Stomach (tissue), 9 donors: ENCODE results near the gene RAB7B. TPM values are rescaled to one million over a fixed set of nuclear protein-coding genes. Genes with fewer than 3 reads are reported as not detected.
A peak's percentile ranks its signal among the peaks of the same experiment; 100 is the strongest.

Experiments used
- DNase-seq, 2 donors: peaks; one replicate each; pipeline versions ENCODE4 v3.0.0 to v3.0.0-alpha.2; 2013 to 2019
- H3K27ac ChIP-seq, 5 donors: fragments of 200-600 bp in 4 of 5; sonication (generic) in 4 of 5; one replicate each; pipeline ENCODE4 v1.5.1; 2013 to 2019; ENCODE audit warnings: mild to moderate bottlenecking in 1 of 5, moderate library complexity in 1 of 5
- H3K27me3 ChIP-seq, 3 donors: fragments of 200-600 bp; sonication (generic); one replicate each; pipeline ENCODE4 v1.5.1; 2017 to 2019; ENCODE audit warnings: mixed run types in 1 of 3
- H3K36me3 ChIP-seq, 4 donors: fragments of 200-600 bp; sonication (generic); 1 replicate in 3 of 4; 2 replicates in 1 of 4; pipeline ENCODE4 v1.5.1; 2016 to 2019
- H3K4me1 ChIP-seq, 4 donors: fragments of 200-600 bp; sonication (generic); one replicate each; pipeline ENCODE4 v1.5.1; 2016 to 2019
- H3K4me3 ChIP-seq, 4 donors: fragments of 200-600 bp; sonication (generic) in 3 of 4; one replicate each; pipeline ENCODE4 v1.5.1; 2016 to 2019; ENCODE audit warnings: mild to moderate bottlenecking in 1 of 4
- H3K9me3 ChIP-seq, 4 donors: fragments of 200-600 bp; sonication (generic); one replicate each; pipeline ENCODE4 v1.5.1; 2016 to 2019
- EP300 ChIP-seq: sonication (generic); formaldehyde crosslinking; IDR thresholded peaks from one replicate; pipeline ENCODE4 v1.6.1; 2017; ENCODE audit warnings: antibody characterized with exemption
- POLR2A ChIP-seq, 4 donors: fragments of 450-650 bp; IDR thresholded peaks; one replicate each; pipeline ENCODE4 v1.6.1; 2016; ENCODE audit warnings: antibody characterized with exemption in 4 of 4, control low read depth in 2 of 4, mild to moderate bottlenecking in 1 of 4, moderate library complexity in 1 of 4
- POLR2AphosphoS5 ChIP-seq, 3 donors: sonication (generic); formaldehyde crosslinking; IDR thresholded peaks; one replicate each; pipeline ENCODE4 v1.6.1; 2016; ENCODE audit warnings: antibody characterized with exemption in 3 of 3
- WGBS, 5 donors: extraction: QIAGEN DNeasy Blood & Tissue Kit in 3 of 5; methylation state at CpG; one replicate each; pipeline versions ENCODE4 v1.1.5 to v1.1.7; 2013 to 2018; 5-methylcytosine and 5-hydroxymethylcytosine counted together
- intact Hi-C: fragments of 100-400 bp; cut with DNase I; formaldehyde crosslinking; loops from one replicate; pipeline ENCODE4 v1.15.1; 2023; ENCODE audit warnings: low total_unique reads
- polyA plus RNA-seq, 3 donors: library from polyadenylated mRNA; stranded (reverse); fragments of 200-250 nt; gene quantifications; one replicate each; pipeline ENCODE4 v1.2.3, GENCODE V29; 2013
- total RNA-seq, 5 donors: library from RNA; depleted of rRNA; stranded (reverse); fragments of >200 nt; gene quantifications; one replicate each; pipeline versions ENCODE4 v1.1.0 to v1.2.3, GENCODE V29; 2014 to 2016
- TF ChIP-seq, protein P1 (sequence below), 7 experiments: fragments of 450-650 bp in 4 of 7; fragments of 200-600 bp in 3 of 7; sonication (generic) in 3 of 7; IDR thresholded peaks; one replicate each; pipeline ENCODE4 v1.5.1; 2016 to 2019; ENCODE audit warnings: antibody characterized with exemption in 7 of 7, control low read depth in 2 of 7, mild to moderate bottlenecking in 1 of 7
- donor health status: healthy with polysubstance abuse.
- donor health status: Bipolar disorder and iron deficiency.
- donor health status: healthy.

RAB7B gene
- total and polyA plus RNA-seq, 8 donors: 0.89 to 14.0 (median 6.2) TPM; not detected in 1

DNA sequence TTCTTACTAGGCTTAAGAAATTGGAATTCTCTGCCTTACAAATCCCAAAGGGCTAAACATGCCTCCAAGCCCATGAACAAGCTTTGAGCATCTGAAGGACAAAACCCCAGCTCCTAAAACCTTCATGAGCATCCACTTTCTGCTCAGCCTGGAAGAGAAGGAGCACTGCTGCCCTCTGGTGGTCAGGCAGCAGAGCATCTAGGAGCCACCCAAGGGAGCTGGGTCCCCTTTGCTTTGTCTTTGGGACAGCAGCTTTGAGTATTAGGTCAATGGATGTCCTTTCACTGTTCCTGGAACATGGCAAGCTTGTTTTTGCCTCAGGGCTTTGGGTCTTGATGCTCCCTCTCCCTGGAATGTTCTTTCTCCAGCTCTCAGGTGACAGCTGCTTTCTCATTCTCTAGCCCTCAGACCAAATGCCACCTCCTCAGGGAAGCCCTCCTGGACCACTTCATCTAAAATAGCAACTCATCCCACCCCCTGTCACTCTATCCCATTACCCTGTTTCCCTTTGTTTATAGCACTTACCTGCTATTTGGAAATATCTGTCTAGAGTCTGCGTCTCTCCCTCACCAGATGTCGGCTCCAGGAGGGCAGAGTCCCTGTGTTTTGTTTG lies 25.7 kb downstream of the RAB7B start:
- Histone ChIP-seq H3K4me1 (peaks cover 0 to 23% (median 12%) of the 10 kb centered on the region in 4 donors), H3K36me3 (peaks cover 0 to 5% (median 4%) of the 10 kb centered on the region in 4 donors), H3K4me3 (no peak overlapping the region), H3K27ac (no peak overlapping the region), H3K9me3 (no peaks in the 10 kb centered on the region), H3K27me3 (no peaks in the 10 kb centered on the region)
- intact Hi-C loops: loop anchor here (5.0 to 10.0 kb wide), 2 partner anchors 60 to 183 kb away; no protein-coding TSS in a partner anchor
- DNase-seq: peak; percentile 71 to 93
- 65 to 98% (median 94%) methylated on average over 2 of the region's 2 CpGs for WGBS, 5 donors
- TF ChIP-seq POLR2A (IDR thresholded peaks at IDR 0.05) (no peak), EP300 (no peak), POLR2AphosphoS5 (IDR thresholded peaks at IDR 0.05) (peak in 1 of 3 donors; percentile 65)
- TF ChIP-seq, protein P1, sequence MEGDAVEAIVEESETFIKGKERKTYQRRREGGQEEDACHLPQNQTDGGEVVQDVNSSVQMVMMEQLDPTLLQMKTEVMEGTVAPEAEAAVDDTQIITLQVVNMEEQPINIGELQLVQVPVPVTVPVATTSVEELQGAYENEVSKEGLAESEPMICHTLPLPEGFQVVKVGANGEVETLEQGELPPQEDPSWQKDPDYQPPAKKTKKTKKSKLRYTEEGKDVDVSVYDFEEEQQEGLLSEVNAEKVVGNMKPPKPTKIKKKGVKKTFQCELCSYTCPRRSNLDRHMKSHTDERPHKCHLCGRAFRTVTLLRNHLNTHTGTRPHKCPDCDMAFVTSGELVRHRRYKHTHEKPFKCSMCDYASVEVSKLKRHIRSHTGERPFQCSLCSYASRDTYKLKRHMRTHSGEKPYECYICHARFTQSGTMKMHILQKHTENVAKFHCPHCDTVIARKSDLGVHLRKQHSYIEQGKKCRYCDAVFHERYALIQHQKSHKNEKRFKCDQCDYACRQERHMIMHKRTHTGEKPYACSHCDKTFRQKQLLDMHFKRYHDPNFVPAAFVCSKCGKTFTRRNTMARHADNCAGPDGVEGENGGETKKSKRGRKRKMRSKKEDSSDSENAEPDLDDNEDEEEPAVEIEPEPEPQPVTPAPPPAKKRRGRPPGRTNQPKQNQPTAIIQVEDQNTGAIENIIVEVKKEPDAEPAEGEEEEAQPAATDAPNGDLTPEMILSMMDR (IDR thresholded peaks at IDR 0.05): peak in 6 of 7 experiments; percentile 11 to 96 (median 92)

DNA sequence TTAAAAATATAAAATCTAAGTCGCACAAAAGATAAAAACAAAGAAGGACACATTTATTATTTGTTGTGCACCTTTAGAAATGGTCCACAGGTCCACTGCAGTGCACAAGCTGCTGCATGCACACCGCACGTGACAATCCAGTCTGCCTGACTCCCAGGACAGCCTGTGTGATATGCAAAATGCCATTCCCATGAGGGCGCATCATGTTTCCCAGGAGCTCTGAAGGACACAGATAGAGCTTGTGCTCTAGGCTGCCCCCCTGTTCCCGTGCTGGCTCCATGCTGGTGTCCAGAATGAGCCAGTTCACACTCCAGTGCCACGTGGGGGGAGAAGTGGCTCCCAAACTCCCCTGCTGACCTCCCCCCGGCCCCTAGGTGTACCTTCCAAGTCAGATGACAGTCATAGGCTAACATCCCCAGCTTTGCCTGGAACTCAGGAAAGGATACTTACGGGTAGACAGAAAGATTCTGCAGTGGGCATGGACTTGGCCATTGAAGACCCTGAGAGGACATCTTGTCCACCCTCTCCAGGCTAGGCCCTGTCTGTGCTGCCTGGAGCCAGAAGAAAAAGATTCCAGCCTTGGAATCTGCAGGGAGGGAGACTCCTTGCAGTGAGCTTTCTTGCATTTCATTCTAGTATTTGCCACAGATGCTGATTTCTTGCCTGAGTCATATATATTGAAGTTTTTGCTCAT lies 26.3 kb downstream of the RAB7B start:
- Histone ChIP-seq H3K36me3 (peaks cover 0 to 4% (median 0%) of the 10 kb centered on the region in 4 donors), H3K4me3 (no peak overlapping the region), H3K4me1 (peaks cover 0 to 23% (median 12%) of the 10 kb centered on the region in 4 donors), H3K9me3 (no peaks in the 10 kb centered on the region), H3K27me3 (no peaks in the 10 kb centered on the region), H3K27ac (no peak overlapping the region)
- no peak for TF ChIP-seq POLR2AphosphoS5 (IDR thresholded peaks at IDR 0.05)
- 61 to 70% (median 68%) methylated on average over 8 of the region's 8 CpGs for WGBS, 5 donors
- DNase-seq: peak in 1 of 2 donors; percentile 57
- intact Hi-C loops: loop anchor here (5.0 to 10.0 kb wide), 2 partner anchors 60 to 182 kb away; no protein-coding TSS in a partner anchor

DNA sequence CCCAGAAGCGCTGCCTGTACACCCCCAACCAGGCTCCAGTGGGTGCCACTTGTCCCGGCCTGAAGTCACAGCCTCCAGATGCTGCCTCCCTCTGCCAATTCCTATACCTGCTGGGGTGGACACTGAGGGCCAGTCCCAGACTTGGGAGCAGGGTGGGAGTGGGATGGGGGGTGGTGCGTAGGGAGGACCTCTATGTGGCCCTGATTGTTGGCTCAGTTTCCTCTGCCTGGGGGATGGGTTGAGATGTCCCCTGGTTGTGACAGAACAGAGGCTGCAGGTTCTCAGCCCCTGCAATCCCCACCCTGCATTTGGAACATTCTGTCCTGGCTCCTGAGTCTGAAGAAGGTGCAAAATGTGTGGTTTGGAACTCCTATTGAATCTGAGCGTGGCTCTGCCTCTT lies 27.2 kb downstream of the RAB7B start:
- intact Hi-C loops: loop anchor here (5.0 to 10.0 kb wide), 2 partner anchors 59 to 181 kb away; no protein-coding TSS in a partner anchor
- DNase-seq: no peak
- Histone ChIP-seq H3K4me1 (peaks cover 0 to 23% (median 12%) of the 10 kb centered on the region in 4 donors), H3K27ac (no peak overlapping the region), H3K27me3 (no peaks in the 10 kb centered on the region), H3K4me3 (no peak overlapping the region), H3K9me3 (no peaks in the 10 kb centered on the region), H3K36me3 (peaks cover 0 to 4% (median 0%) of the 10 kb centered on the region in 4 donors)
- 36 to 64% (median 57%) methylated on average over 4 of the region's 4 CpGs for WGBS, 5 donors
- TF ChIP-seq POLR2A (IDR thresholded peaks at IDR 0.05): no peak
- no peak for TF ChIP-seq POLR2AphosphoS5 (IDR thresholded peaks at IDR 0.05)
- TF ChIP-seq, protein P1 (IDR thresholded peaks at IDR 0.05): no peak
- no peak for TF ChIP-seq EP300

DNA sequence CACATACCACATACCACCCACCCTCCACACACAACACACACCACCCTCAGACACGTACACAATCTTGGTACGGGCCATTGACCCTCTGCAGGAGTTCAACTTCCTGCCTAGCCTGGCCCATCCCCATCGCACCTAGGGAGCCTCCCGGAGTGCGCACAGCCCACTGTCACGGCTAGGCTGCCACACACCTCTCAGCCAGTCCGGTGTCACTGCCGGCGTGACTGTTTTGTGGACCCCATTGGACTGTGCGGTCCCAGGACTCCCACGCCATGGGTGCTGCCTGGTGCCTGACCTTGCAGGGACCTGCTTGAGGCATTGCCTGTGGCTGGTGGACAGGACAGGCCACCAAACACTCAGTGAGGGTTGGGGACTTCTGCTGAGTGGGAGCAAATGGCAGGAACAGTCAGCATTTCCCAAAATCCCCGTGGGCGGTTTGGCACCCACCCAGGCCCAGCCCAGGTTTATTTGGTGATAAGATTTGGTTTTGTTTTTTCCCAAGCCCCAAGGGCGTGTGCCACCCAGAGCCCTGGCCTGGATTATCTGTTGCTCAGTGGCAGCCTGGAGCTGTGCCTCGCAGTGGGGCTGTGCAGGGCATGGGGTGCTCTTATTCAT lies 27.7 kb downstream of the RAB7B start:
- DNase-seq: peak in 1 of 2 donors; percentile 53
- H3K27ac ChIP-seq: no peak overlapping the region
- H3K36me3 ChIP-seq: peaks cover 0 to 4% (median 0%) of the 10 kb centered on the region in 4 donors
- H3K9me3 ChIP-seq: no peaks in the 10 kb centered on the region
- TF ChIP-seq POLR2A (IDR thresholded peaks at IDR 0.05) (no peak), POLR2AphosphoS5 (IDR thresholded peaks at IDR 0.05) (peak in 1 of 3 donors; percentile 29)
- H3K4me3 ChIP-seq: no peak overlapping the region
- WGBS, 5 donors: 48 to 66% (median 50%) methylated on average over 7 to 15 of the region's 15 CpGs
- no peaks in the 10 kb centered on the region for H3K27me3 ChIP-seq
- intact Hi-C loops: loop anchor here (5.0 to 10.0 kb wide), 2 partner anchors 58 to 181 kb away; no protein-coding TSS in a partner anchor
- peaks cover 0 to 23% (median 12%) of the 10 kb centered on the region in 4 donors for H3K4me1 ChIP-seq

DNA sequence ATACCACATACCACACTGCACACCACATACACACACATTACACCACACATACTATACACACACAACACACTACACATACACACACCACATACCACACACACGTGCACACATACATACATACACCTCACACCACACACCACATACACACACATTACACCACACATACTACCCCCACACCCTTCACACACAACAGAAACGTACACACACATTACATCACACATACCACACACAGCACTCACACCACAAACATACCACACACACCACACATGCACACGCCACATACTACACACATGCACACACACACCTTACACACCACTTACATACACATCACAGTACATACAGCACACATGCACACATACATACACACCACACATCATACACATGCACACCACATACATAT lies 28.5 kb downstream of the RAB7B start:
- H3K36me3 ChIP-seq: peaks cover 0 to 4% (median 0%) of the 10 kb centered on the region in 4 donors
- peaks cover 0 to 23% (median 12%) of the 10 kb centered on the region in 4 donors for H3K4me1 ChIP-seq
- no peak overlapping the region for H3K27ac ChIP-seq
- no peaks in the 10 kb centered on the region for H3K9me3 ChIP-seq
- H3K27me3 ChIP-seq: no peaks in the 10 kb centered on the region
- DNase-seq: no peak
- intact Hi-C loops: loop anchor here (5.0 to 10.0 kb wide), 2 partner anchors 57 to 180 kb away; no protein-coding TSS in a partner anchor
- TF ChIP-seq EP300: no peak
- no peak for TF ChIP-seq POLR2A (IDR thresholded peaks at IDR 0.05)
- TF ChIP-seq, protein P1 (IDR thresholded peaks at IDR 0.05): no peak
- TF ChIP-seq POLR2AphosphoS5 (IDR thresholded peaks at IDR 0.05): no peak
- 79 to 86% (median 81%) methylated on average over 3 of the region's 3 CpGs for WGBS, 5 donors
- H3K4me3 ChIP-seq: no peak overlapping the region
